Measurements from ENCODE around the gene NSD1. TPM values are rescaled to one million over a fixed set of nuclear protein-coding genes. Genes with fewer than 3 reads are reported as not detected.

Gene NSD1
- total and polyA plus RNA-seq, 9 of the 15 experiments (the other 6 are each of a cell fraction or from before 2014, with no cell fraction given), result 3.8 to 51.0 (median 24.7) TPM

DNA sequence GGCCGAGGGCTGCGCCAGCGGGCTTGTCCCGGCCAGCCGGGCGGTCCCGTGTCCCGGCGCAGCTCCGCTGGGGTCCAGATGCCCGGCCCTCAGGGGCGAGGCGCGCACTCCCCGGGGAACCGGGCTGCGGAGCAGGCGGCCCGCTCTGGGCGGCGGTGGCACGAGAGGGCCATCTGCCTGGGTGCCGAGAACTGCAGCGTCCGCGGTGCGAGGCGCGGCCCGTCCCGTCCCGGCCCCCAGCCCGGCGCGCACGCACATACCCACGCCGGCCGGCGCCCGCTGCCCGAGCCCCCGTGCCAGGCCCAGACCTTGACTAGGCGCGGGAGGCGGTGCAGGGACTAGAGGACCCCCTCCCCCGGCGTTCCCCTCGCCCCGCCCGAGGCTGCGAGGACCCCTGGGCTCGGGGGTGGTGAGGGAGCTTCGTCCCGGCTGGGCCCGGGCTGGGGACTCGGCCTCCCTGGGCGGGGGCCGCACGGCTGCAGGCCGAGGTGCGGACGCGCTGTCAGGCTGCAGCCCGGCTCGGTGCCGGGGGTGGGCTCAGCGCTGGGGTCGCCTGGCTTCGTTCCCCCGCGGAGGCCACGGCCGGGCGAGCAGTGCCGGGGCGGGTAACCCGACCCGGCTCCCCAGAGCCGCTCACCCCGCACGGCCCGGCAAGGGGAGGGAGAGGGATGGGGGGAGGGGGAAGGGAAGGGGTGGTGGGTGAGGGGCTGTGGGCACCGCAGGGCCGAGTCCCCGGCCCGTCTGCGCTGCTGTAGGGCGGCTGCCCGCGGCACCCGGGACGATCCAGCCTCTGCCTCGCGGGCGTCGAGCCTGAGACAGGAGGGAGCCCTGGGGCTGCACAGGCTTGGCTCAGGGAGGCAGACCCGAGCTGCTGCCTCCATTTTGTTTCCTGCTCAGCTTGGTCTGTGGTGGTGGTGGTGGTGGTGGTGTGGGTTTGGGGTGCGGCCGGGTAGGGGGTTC lies 1.2 kb upstream of the NSD1 start:
- Histone ChIP-seq H3K9ac (ENCODE audit: insufficient read depth in 1 of 2, low read depth in 2 of 2, low read length in 2 of 2) (peak overlapping the region; percentile 74 to 97), H3K9me3 (replicated peaks; ENCODE audit: control insufficient read depth, insufficient read depth, low read depth, low read length) (no peaks in the 10 kb centered on the region), H3K27me3 (ENCODE audit: control insufficient read depth in 2 of 2, insufficient read depth in 2 of 2, low read length in 2 of 2) (no peaks in the 10 kb centered on the region), H3K9me1 (ENCODE audit: control insufficient read depth, insufficient read depth, low read length) (no peaks in the 10 kb centered on the region), H3K27ac (ENCODE audit: extremely low read depth, low read depth, low read length) (peak overlapping the region; percentile 91), H3K4me1 (replicated peaks in 1 of 2; ENCODE audit: control insufficient read depth in 2 of 2, insufficient read depth in 2 of 2, low read length in 2 of 2) (peaks cover 23 to 29% of the 10 kb centered on the region in 2 experiments), H3K4me3 (no peak overlapping the region), H4K20me1 (replicated peaks; ENCODE audit: control insufficient read depth, insufficient read depth, low read length) (no peaks in the 10 kb centered on the region; the same call in 1 of the 2 replicates), H3K4me2 (ENCODE audit: insufficient read depth, low read length) (no peak overlapping the region), H3K79me2 (ENCODE audit: control insufficient read depth, insufficient read depth, low read length) (peaks cover 34% of the 10 kb centered on the region), H2AFZ (ENCODE audit: low read depth, low read length) (peak overlapping the region; percentile 97), H3K36me3 (ENCODE audit: control insufficient read depth, insufficient read depth, low read length) (peaks cover 25% of the 10 kb centered on the region)
- WGBS (ENCODE audit: insufficient coverage, low coverage, missing lambda C conversion rate), result 93% methylated on average over 26 of the region's 100 CpGs
- intact Hi-C loops (cut with micrococcal nuclease) (loop anchor here (5.0 kb wide), 1 partner anchor 170 kb away; the partner anchor contains the start of genes PRELID1 and RAB24), in situ Hi-C loops (cut with MboI) (no loop called here)
- no TSS peak for BruUV-seq (replicated peaks)
- ATAC-seq, result no peak
- FAIRE-seq, result no peak
- no peak for DNase-seq (ENCODE audit: extremely low read depth in 1 of 4, low spot score in 3 of 4)
- CTCF ChIA-PET (ENCODE audit: low intra/inter-chr PET ratio), result no interaction called here
- POLR2A ChIA-PET, result interaction anchor here (0.6 to 2.4 kb wide), 2 partner anchors 14 to 44 kb away, joined by 3 to 6 read pairs; no protein-coding TSS in a partner anchor
- TF ChIP-seq ZBTB7A (IDR thresholded peaks at IDR 0.05; ENCODE audit: borderline replicate concordance, control insufficient read depth, low read depth, low read length) (peak; percentile 3; the same call in 1 of the 2 replicates), TCF7L2 (IDR thresholded peaks at IDR 0.05; ENCODE audit: low read depth, low read length) (no peak), PCBP2 (IDR thresholded peaks at IDR 0.05; ENCODE audit: low read depth, low read length, poor library complexity, severe bottlenecking) (peak; percentile 95), FUS (optimal IDR thresholded peaks at IDR 0.05; ENCODE audit: low read depth, low read length) (no peak), DACH1 (IDR thresholded peaks at IDR 0.05; ENCODE audit: partially characterized antibody) (no peak), ILK (tag; IDR thresholded peaks at IDR 0.05; ENCODE audit: borderline replicate concordance, low read depth) (no peak), PHF8 (IDR thresholded peaks at IDR 0.05; ENCODE audit: borderline replicate concordance, low read length) (no peak), LEF1 (IDR thresholded peaks at IDR 0.05) (no peak), SMAD3 (CRISPR knock-in tag; conservative IDR thresholded peaks at IDR 0.05) (no peak), NRF1 (conservative IDR thresholded peaks at IDR 0.05 in 1 of 2, IDR thresholded peaks at IDR 0.05 in 1 of 2) (no peak), FIP1L1 (IDR thresholded peaks at IDR 0.05; ENCODE audit: low read depth, low read length, poor library complexity, severe bottlenecking) (peak; percentile 2), RBM17 (IDR thresholded peaks at IDR 0.05; ENCODE audit: borderline replicate concordance, low read depth, low read length) (no peak), SREBF1 (IDR thresholded peaks at IDR 0.05; ENCODE audit: borderline replicate concordance, low read depth, low read length) (no peak), HNRNPK (IDR thresholded peaks at IDR 0.05; ENCODE audit: low read depth, low read length, poor library complexity, severe bottlenecking) (peak; percentile 99), ELF1 (tag; IDR thresholded peaks at IDR 0.05) (no peak), ZNF586 (CRISPR knock-in tag; conservative IDR thresholded peaks at IDR 0.05) (no peak)
- TF ChIP-seq, protein P1, sequence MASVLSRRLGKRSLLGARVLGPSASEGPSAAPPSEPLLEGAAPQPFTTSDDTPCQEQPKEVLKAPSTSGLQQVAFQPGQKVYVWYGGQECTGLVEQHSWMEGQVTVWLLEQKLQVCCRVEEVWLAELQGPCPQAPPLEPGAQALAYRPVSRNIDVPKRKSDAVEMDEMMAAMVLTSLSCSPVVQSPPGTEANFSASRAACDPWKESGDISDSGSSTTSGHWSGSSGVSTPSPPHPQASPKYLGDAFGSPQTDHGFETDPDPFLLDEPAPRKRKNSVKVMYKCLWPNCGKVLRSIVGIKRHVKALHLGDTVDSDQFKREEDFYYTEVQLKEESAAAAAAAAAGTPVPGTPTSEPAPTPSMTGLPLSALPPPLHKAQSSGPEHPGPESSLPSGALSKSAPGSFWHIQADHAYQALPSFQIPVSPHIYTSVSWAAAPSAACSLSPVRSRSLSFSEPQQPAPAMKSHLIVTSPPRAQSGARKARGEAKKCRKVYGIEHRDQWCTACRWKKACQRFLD (CRISPR knock-in tag; IDR thresholded peaks at IDR 0.05), result no peak
- TF ChIP-seq, protein P2, sequence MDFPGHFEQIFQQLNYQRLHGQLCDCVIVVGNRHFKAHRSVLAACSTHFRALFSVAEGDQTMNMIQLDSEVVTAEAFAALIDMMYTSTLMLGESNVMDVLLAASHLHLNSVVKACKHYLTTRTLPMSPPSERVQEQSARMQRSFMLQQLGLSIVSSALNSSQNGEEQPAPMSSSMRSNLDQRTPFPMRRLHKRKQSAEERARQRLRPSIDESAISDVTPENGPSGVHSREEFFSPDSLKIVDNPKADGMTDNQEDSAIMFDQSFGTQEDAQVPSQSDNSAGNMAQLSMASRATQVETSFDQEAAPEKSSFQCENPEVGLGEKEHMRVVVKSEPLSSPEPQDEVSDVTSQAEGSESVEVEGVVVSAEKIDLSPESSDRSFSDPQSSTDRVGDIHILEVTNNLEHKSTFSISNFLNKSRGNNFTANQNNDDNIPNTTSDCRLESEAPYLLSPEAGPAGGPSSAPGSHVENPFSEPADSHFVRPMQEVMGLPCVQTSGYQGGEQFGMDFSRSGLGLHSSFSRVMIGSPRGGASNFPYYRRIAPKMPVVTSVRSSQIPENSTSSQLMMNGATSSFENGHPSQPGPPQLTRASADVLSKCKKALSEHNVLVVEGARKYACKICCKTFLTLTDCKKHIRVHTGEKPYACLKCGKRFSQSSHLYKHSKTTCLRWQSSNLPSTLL (IDR thresholded peaks at IDR 0.05), result no peak

Measured in K562 (cell line).